Measurements from ENCODE around the gene PRKCE. TPM values are rescaled to one million over a fixed set of nuclear protein-coding genes. Genes with fewer than 3 reads are reported as not detected.

PRKCE gene
- total and polyA plus RNA-seq, 2 donors (not counting 3 experiments of a cell fraction or from before 2014, with no cell fraction given): 27.9 to 33.9 TPM

DNA sequence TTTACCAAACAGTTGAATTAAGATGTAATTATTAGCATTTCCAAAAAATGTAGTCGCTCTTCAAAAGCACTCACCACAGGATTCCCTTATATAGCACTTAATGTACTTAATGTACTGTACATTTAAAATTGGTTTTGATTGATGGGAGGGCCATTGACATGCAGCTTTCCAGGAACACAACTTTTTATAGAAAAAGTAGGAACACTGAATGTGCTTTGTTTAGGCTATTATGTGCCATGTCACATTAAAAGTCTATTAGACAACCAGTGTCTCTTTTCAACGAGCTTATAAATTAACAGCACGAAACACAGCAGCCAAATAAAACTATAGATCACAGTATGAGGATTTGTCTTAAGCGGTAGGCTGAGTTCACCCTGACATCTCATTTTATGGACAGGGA, 301.1 kb downstream of the PRKCE start:
- no TSS peak for BruUV-seq (replicated peaks)
- DNase-seq (ENCODE audit: low read depth, low spot score) (no peak), FAIRE-seq (no peak)
- Histone ChIP-seq H3K9me1 (replicated peaks; ENCODE audit: control insufficient read depth, extremely low read depth, insufficient read depth, low read length) (no peaks in the 10 kb centered on the region), H3K27ac (ENCODE audit: insufficient read depth, low read depth, low read length) (no peak overlapping the region), H3K36me3 (ENCODE audit: control insufficient read depth in 2 of 2, extremely low read depth in 1 of 2, insufficient read depth in 2 of 2, low read length in 2 of 2) (no peaks in the 10 kb centered on the region), H3K27me3 (ENCODE audit: control insufficient read depth in 2 of 2, insufficient read depth in 2 of 2, low read length in 2 of 2) (no peaks in the 10 kb centered on the region), H3K9ac (replicated peaks; ENCODE audit: extremely low read depth, insufficient read depth, low read length) (no peak overlapping the region), H3K4me3 (replicated peaks in 1 of 3; ENCODE audit: insufficient read depth in 1 of 3, low read depth in 1 of 3, low read length in 3 of 3) (no peak overlapping the region), H4K20me1 (replicated peaks; ENCODE audit: control insufficient read depth, extremely low read depth, insufficient read depth, low read length) (no peaks in the 10 kb centered on the region), H3K79me2 (ENCODE audit: control insufficient read depth, insufficient read depth, low read length) (no peaks in the 10 kb centered on the region), H3K4me2 (ENCODE audit: insufficient read depth, low read length) (no peak overlapping the region), H3K9me3 (replicated peaks; ENCODE audit: control insufficient read depth, insufficient read depth, low read length) (no peaks in the 10 kb centered on the region), H2AFZ (ENCODE audit: low read depth, low read length) (no peak overlapping the region), H3K4me1 (ENCODE audit: control insufficient read depth, extremely low read depth, insufficient read depth, low read length) (no peaks in the 10 kb centered on the region)
- intact Hi-C loops (cut with micrococcal nuclease) (no loop called here), dilution Hi-C loops (cut with MboI; ENCODE audit: extremely low pct_ligation_motif_present, low sequenced_read_pairs) (no loop called here)
- CTCF ChIA-PET: interaction anchor here (1.4 kb wide), 1 partner anchor 10 kb away, joined by 4 read pairs; no protein-coding TSS in a partner anchor
- POLR2A ChIA-PET: no interaction called here
- TF ChIP-seq, protein P1, sequence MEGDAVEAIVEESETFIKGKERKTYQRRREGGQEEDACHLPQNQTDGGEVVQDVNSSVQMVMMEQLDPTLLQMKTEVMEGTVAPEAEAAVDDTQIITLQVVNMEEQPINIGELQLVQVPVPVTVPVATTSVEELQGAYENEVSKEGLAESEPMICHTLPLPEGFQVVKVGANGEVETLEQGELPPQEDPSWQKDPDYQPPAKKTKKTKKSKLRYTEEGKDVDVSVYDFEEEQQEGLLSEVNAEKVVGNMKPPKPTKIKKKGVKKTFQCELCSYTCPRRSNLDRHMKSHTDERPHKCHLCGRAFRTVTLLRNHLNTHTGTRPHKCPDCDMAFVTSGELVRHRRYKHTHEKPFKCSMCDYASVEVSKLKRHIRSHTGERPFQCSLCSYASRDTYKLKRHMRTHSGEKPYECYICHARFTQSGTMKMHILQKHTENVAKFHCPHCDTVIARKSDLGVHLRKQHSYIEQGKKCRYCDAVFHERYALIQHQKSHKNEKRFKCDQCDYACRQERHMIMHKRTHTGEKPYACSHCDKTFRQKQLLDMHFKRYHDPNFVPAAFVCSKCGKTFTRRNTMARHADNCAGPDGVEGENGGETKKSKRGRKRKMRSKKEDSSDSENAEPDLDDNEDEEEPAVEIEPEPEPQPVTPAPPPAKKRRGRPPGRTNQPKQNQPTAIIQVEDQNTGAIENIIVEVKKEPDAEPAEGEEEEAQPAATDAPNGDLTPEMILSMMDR (IDR thresholded peaks at IDR 0.05; ENCODE audit: extremely low read depth in 1 of 2, insufficient read depth in 1 of 2, low read depth in 1 of 2, low read length in 2 of 2): no peak
- TF ChIP-seq POLR2A (IDR thresholded peaks at IDR 0.05; ENCODE audit: low read depth, low read length) (no peak), POLR2AphosphoS5 (IDR thresholded peaks at IDR 0.05; ENCODE audit: insufficient read depth, low read depth, low read length) (no peak), JUN (IDR thresholded peaks at IDR 0.05; ENCODE audit: borderline replicate concordance, insufficient read depth, insufficient read length, low read depth) (no peak), MYC (IDR thresholded peaks at IDR 0.05; ENCODE audit: low read depth, low read length) (no peak), GATA2 (IDR thresholded peaks at IDR 0.05; ENCODE audit: insufficient read depth, insufficient read length, low read depth, low read length) (no peak)
- TF ChIP-seq, protein P2, sequence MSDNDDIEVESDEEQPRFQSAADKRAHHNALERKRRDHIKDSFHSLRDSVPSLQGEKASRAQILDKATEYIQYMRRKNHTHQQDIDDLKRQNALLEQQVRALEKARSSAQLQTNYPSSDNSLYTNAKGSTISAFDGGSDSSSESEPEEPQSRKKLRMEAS (IDR thresholded peaks at IDR 0.05; ENCODE audit: insufficient read depth, insufficient read length): no peak
